PC-3 (cell line): Measurements from ENCODE around the gene ALX4.

ENCODE experiments used
- EZH2 ChIP-seq: fragments of 300-600 bp; sonication (generic); IDR thresholded peaks from one replicate; pipeline ENCODE4 v1.6.1; 2017; ENCODE audit warnings: antibody characterized with exemption, mild to moderate bottlenecking, low read length; ENCODE audit not compliant: unreplicated experiment
- EZH2phosphoT487 ChIP-seq: fragments of 300-600 bp; sonication (generic); IDR thresholded peaks from 2 replicates; pipeline ENCODE4 v1.6.1; 2018; ENCODE audit warnings: mild to moderate bottlenecking, antibody characterized with exemption, low read length, borderline replicate concordance
- TF ChIP-seq, protein P1 (sequence below): fragments of 300-600 bp; sonication (generic); conservative IDR thresholded peaks from 2 replicates; pipeline ENCODE4 v1.5.1; 2017; ENCODE audit warnings: antibody characterized with exemption, low read depth, mild to moderate bottlenecking, low read length

DNA sequence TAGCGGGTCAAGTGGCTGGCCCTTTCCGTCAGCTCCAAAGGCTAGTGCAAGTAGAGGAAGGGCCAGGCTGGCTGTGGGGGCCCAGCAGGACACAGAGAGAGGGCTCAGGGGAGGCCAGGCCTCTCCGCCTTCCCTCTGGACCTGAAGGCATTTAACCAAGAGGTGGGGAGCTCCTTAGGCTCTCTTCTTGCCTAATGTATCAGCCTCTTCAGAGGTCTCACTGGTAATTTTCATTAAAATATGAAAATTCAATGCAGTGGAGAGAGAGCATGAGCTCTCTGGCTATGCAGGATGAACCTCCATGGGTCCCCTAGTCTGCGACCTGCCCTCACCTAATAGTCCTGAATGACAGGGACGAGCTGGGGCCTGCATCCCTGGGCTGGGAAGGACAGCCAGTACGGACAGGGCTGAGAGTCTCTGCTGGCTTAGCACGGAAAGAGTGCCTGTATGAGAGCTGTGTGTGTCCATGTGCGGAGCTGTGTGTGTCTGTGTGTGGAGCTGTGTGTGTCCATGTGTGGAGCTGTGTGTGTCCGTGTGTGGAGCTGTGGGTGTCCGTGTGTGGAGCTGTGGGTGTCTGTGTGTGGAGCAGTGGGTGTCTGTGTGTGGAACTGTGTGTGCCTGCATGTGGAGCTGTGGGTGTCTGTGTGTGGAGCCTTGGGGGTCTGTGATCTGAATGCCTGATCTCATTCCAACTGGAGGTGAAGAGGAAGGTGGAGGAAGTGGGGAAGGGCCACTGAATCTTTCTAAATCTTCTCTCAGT, 2.4 kb downstream of the ALX4 start:
- TF ChIP-seq, protein P1, sequence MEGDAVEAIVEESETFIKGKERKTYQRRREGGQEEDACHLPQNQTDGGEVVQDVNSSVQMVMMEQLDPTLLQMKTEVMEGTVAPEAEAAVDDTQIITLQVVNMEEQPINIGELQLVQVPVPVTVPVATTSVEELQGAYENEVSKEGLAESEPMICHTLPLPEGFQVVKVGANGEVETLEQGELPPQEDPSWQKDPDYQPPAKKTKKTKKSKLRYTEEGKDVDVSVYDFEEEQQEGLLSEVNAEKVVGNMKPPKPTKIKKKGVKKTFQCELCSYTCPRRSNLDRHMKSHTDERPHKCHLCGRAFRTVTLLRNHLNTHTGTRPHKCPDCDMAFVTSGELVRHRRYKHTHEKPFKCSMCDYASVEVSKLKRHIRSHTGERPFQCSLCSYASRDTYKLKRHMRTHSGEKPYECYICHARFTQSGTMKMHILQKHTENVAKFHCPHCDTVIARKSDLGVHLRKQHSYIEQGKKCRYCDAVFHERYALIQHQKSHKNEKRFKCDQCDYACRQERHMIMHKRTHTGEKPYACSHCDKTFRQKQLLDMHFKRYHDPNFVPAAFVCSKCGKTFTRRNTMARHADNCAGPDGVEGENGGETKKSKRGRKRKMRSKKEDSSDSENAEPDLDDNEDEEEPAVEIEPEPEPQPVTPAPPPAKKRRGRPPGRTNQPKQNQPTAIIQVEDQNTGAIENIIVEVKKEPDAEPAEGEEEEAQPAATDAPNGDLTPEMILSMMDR: no peak
- TF ChIP-seq EZH2 (no peak), EZH2phosphoT487 (no peak)
